Eye (tissue), 1 donor: ENCODE data around the gene TGM4.
"Not testable (repeated sequence)": the region's sequence is repeated elsewhere in the genome, so short reads cannot be mapped to it uniquely, and the experiment has no call there.

Source experiments
- DNase-seq: peaks from one replicate; pipeline ENCODE4 v3.0.0-alpha.2; 2015

TGM4 gene

GRCh38 chr3:44874308-44874707, at the start of gene TGM4:
Gene TGM4 (plus strand): TSS chr3:44874608. CDS start chr3:44874679, 71 bp downstream.
- no peak for DNase-seq

- DNase-seq, result no peak
These were observed 49.0 kb upstream of the TGM4 start for GRCh38 chr3:44825264-44825925.

GRCh38 chr3:44827196-44827595, 47.2 kb upstream of the TGM4 start:
- no peak for DNase-seq

- DNase-seq, result no peak
These were observed 43.2 kb upstream of the TGM4 start for GRCh38 chr3:44831232-44831631.

GRCh38 chr3:44832032-44832431, 42.4 kb upstream of the TGM4 start:
- no peak for DNase-seq

- DNase-seq, result no peak
These were observed 41.4 kb upstream of the TGM4 start for GRCh38 chr3:44832965-44833364.

GRCh38 chr3:44833394-44833793, 41.0 kb upstream of the TGM4 start:
- DNase-seq, result peak; percentile 24

- no peak for DNase-seq
These were observed 38.7 kb upstream of the TGM4 start for GRCh38 chr3:44835684-44836083.

- no peak for DNase-seq
These were observed 32.0 kb upstream of the TGM4 start for GRCh38 chr3:44842376-44842775.

- no peak for DNase-seq
These were observed 28.6 kb upstream of the TGM4 start for GRCh38 chr3:44845528-44846520.

GRCh38 chr3:44848634-44849033, 25.8 kb upstream of the TGM4 start:
- no peak for DNase-seq

GRCh38 chr3:44856663-44857062, 17.7 kb upstream of the TGM4 start:
- DNase-seq, result not testable (repeated sequence)

GRCh38 chr3:44860117-44860516, 14.3 kb upstream of the TGM4 start:
- DNase-seq, result no peak

GRCh38 chr3:44861412-44862225, 12.8 kb upstream of the TGM4 start, which contains the start of gene TMEM42:
Gene TMEM42 (plus strand): TSS chr3:44861912. CDS start chr3:44861925, 13 bp downstream.
- DNase-seq, result peak; percentile 98

GRCh38 chr3:44862226-44862637, 12.2 kb upstream of the TGM4 start:
- DNase-seq, result peak; percentile 77

GRCh38 chr3:44865272-44866035, 9.0 kb upstream of the TGM4 start:
- DNase-seq, result no peak

- no peak for DNase-seq
These were observed 6.8 kb upstream of the TGM4 start for GRCh38 chr3:44867421-44868111.

- no peak for DNase-seq
These were observed 3.9 kb upstream of the TGM4 start for GRCh38 chr3:44870375-44871061.

GRCh38 chr3:44875596-44875995, 1.2 kb downstream of the TGM4 start:
- no peak for DNase-seq

- no peak for DNase-seq
These were observed 2.9 kb downstream of the TGM4 start for GRCh38 chr3:44877333-44877732.

- no peak for DNase-seq
These were observed 5.9 kb downstream of the TGM4 start for GRCh38 chr3:44880284-44880683.
